Measurements from ENCODE around the gene OR52E1.

The OR52E1 gene

GRCh38 chr11:5115339-5115738 lies 46.0 kb downstream of the OR52E1 start:
- no peak for DNase-seq (ENCODE audit: low read depth in 1 of 2, low spot score in 1 of 2)

- no peak for DNase-seq (ENCODE audit: low read depth in 1 of 2, low spot score in 1 of 2)
Measured at GRCh38 chr11:5117588-5117987, 48.2 kb downstream of the OR52E1 start.

GRCh38 chr11:5118893-5119292 lies 49.5 kb downstream of the OR52E1 start:
- no peak for DNase-seq (ENCODE audit: low read depth in 1 of 2, low spot score in 1 of 2)

All from activated CD4-positive, alpha-beta T cell treated with anti-CD3 and anti-CD28 coated beads, Interleukin-2, amount 50 U/mL, for 24 hours (primary cell).